ENCODE data around the gene LMOD1.

The LMOD1 gene

GRCh38 chr1:201917362-201918033 is 28.9 kb downstream of the LMOD1 start:
- DNase-seq (ENCODE audit: low read depth) = peak; percentile 93
- no peak for TF ChIP-seq CTCF (IDR thresholded peaks at IDR 0.05; ENCODE audit: low read length, missing control alignments)
- no peak overlapping the region for H3K4me3 ChIP-seq (replicated peaks; ENCODE audit: low read depth, low read length)

- no peak for TF ChIP-seq CTCF (IDR thresholded peaks at IDR 0.05; ENCODE audit: low read length, missing control alignments)
- DNase-seq (ENCODE audit: low read depth) = peak; percentile 87
- H3K4me3 ChIP-seq (replicated peaks; ENCODE audit: low read depth, low read length) = no peak overlapping the region
These were observed 29.6 kb downstream of the LMOD1 start for GRCh38 chr1:201916649-201917249.

- no peak for TF ChIP-seq CTCF (IDR thresholded peaks at IDR 0.05; ENCODE audit: low read length, missing control alignments)
- H3K4me3 ChIP-seq (replicated peaks; ENCODE audit: low read depth, low read length) = no peak overlapping the region
- peak; percentile 31 for DNase-seq (ENCODE audit: low read depth)
These were observed 31.7 kb downstream of the LMOD1 start for GRCh38 chr1:201914456-201915235.

- TF ChIP-seq CTCF (IDR thresholded peaks at IDR 0.05; ENCODE audit: low read length, missing control alignments) = no peak
- peak; percentile 30 for DNase-seq (ENCODE audit: low read depth)
- H3K4me3 ChIP-seq (replicated peaks; ENCODE audit: low read depth, low read length) = no peak overlapping the region
These were observed 33.5 kb downstream of the LMOD1 start for GRCh38 chr1:201912832-201913231.

- TF ChIP-seq CTCF (IDR thresholded peaks at IDR 0.05; ENCODE audit: low read length, missing control alignments) = no peak
- no peak for DNase-seq (ENCODE audit: low read depth)
- no peak overlapping the region for H3K4me3 ChIP-seq (replicated peaks; ENCODE audit: low read depth, low read length)
These were observed 34.3 kb downstream of the LMOD1 start for GRCh38 chr1:201911826-201912571.

GRCh38 chr1:201907621-201908020 is 38.7 kb downstream of the LMOD1 start:
- DNase-seq (ENCODE audit: low read depth) = no peak
- H3K4me3 ChIP-seq (replicated peaks; ENCODE audit: low read depth, low read length) = no peak overlapping the region
- TF ChIP-seq CTCF (IDR thresholded peaks at IDR 0.05; ENCODE audit: low read length, missing control alignments) = no peak
